NCI-H2227 treated with DMSO at 0.1 percent for 48 hours (cell line): ENCODE data around the gene MGME1.
A peak's percentile ranks its signal among the peaks of the same experiment; 100 is the strongest.

Experiments
- DNase-seq: peaks from one replicate; lab custom pipeline; 2025; lab: John Stamatoyannopoulos, UW

The MGME1 gene, protein sequence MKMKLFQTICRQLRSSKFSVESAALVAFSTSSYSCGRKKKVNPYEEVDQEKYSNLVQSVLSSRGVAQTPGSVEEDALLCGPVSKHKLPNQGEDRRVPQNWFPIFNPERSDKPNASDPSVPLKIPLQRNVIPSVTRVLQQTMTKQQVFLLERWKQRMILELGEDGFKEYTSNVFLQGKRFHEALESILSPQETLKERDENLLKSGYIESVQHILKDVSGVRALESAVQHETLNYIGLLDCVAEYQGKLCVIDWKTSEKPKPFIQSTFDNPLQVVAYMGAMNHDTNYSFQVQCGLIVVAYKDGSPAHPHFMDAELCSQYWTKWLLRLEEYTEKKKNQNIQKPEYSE

DNA sequence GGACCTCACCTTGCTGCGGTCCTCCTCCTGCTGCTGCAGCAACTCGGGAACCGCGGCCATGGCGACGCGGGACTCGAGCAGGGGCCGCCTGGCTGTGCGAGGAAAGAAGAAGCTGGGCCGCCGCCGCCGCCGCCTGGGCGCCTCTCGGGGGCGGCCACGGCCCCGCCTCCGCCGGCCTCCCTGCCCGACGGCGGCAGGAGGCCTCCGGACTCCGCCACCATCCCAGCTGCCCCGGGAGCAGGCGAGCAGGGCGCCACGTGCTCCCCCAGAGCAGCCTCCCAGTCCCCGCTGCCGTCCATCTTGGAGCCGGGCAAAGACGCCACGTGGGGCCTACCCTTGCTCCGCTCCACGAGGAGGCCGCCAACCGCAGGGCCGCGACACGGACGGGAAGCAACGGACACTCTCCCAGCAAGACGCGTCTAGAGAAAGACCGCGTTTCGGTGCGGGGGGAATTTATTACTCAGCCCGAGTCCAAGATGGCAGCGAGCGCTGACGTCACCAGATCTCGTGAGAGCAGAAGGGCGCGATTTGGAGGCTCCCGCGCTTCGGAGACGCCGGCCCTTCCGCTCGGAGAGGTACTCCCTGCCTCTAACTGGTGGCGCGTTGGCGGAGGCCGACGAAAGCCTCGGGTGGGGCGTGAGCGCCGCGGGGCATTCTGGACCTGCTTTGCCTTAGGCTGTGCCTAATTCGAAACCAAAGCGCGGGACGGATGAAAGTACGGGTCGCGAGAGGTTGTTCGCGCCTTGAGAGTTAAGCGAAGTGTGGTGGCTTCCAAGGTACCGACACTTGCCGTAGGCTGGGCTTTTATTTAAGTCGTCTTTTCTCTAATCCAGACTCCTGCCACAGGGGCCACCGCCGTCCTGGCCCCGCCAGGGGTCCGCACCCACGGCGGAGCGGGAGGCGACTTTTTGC lies at the start of gene MGME1, which contains the start of gene SNX5:
TSS of gene MGME1 (plus strand) at position 653 of the 912 bp plus-strand sequence. CDS start 842 bp downstream, outside the sequence.
TSS of gene SNX5 (minus strand) at position 429 of the 912 bp plus-strand sequence. CDS start at position 60, 369 bp downstream.
- DNase-seq: peak; percentile 98

DNA sequence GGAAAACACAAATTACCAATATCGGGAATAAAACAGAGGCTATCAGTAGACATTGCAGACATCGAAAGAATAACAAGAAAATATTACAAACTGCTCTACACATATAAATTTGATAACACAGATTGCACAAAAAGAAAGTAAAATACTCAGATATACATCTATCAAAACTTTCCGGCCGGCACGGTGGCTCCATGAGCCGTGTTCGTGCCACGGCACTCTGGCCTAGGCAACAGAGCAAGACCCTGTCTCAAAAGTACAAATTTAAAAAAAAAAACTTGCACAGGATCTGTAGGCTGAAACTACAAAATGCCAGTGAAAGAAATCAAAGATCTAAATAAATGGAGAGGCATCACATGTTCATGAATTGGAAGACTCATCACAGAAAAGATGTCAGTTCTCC lies 49.7 kb upstream of the MGME1 start:
- DNase-seq: no peak

DNA sequence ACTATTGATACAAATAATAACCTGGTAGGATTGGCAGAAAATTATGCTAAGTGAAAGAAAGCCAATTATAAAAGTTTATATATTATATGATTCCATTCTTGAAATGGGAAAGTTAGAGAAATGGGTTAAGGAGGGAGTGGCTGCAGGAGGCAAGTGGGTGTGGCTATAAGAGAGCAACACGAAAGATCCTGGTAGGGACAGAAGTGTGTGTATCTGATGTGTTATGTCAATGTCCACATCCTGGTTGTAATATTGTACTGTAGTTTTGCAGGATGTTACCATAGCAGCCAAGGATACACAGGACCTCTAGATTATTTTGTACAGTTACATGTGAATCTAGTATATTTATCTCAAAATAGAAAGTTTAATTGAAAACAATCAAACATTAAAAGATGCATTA lies 47.0 kb upstream of the MGME1 start:
- no peak for DNase-seq

DNA sequence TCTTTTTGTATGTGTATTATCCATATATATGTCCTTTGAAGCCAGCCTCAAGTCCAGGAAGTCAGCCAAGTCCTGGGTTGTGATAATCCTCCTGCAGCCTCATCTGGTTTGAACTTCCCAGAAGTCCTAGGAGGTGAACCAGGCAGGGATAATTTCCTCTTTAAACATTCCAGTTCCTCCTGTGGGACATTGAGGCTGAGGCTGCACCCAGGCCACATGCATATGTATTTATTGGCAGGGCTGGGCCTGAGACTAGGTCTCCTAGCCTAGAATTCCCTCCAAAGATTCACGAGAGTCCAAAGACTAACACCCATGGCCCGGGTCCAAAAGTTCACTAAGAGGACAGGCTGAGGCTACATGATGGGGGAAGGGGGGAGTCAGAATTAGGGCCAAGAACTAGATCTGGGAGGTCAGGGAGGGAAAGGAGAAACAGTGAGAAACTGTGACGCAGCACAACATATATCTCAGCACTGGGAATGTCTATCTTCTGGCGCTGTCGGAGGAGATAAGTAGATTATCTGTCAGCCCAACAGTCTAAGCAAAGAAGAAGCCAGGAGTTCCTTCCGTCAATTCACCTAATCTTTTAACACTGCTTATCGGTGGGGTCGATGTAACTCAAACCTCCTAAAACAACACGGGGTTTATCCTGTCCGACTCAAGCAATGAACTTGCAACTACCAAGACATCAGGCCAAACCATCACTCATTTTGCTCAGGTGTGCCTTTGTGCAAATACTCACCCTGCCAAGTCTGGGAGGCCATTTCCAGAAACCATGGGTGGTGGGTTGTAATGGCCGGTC lies 43.5 kb upstream of the MGME1 start:
- DNase-seq: no peak

DNA sequence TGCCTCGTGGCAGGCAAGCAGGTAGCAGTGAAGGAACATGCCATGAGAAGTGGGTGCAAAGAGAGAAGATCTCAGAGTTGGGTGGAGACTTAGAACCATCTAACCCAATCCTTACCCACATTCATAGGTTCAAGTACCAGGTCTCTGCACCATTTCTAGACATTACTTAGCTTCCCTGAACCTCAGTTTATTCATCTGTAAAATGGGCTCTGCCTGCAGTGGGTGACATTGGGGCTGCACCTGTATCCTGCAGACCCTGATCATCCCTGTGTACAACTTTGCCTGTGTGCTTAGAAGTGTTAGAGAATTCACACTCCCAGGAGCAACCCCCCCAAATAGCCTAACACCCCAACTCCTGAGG lies 42.9 kb upstream of the MGME1 start:
- DNase-seq: no peak

DNA sequence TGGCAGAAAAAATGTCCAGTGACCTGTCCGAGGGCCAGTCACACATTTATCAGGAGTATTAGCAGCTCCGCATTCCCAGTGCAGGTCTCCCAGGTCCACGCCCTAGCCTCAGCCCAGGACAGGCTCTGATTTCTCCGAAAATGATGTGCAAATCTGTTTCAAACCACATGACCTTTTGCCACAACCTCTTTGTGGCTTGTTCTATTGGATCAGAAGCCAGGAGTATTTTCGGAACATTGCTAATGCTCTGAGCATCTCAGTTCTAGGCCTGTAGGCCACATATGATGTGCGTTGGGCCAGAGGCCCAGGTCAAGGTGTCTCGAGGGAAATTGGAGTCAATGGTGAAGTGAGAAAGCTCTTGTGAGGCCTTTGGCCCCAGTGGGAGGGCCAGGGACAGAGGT lies 40.6 kb upstream of the MGME1 start:
- DNase-seq: no peak

DNA sequence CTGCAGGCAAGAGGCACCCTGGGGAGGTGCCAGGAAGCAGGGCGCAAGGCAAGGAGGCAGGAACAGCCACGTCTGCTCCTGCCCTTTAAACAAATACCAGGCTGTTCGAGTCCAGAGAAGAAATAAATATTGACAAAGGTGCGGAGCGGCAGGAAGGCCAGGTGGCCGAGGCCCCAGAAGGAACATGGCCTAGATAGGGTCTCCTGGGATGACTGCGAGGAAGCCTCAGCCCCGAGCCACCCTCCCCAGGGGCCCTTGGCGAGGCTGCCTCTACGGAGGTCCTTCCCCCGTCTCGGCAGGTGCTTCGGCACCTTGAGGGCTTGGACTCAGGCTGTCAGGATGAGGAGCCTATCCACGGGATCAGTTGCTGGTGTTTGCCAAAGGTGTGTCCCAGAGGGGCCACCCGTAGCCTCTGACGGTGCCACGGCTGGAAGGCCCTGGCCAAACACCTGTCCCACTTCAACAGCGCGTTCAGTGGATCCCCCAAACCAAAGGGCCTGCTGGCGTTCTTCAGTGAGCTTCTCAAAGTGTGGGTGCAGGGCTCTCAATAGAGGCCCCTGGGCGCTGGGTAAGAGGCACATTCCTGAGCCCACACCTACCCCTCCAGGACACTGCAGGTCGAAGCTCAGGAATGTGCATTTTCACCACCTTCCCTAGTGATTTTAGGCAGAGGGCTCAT lies 40.0 kb upstream of the MGME1 start:
- no peak for DNase-seq

DNA sequence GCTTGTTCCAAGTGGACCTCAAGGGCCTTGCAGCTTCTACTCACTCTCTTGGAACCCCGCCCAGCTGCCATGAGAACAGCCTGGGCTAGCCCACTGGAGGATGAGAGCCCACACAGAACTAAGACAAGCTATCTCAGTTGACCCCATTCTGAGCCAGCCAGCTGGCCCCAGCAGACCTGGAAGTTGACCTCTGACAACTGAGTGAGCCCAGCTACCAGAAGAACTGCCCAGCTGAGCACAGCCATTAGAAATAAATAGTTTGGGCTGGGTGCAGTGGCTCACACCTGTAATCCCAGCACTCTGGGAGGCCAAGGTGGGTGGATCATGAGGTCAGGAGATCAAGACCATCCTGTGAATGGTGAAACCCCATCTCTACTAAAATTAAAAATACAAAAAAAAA lies 37.3 kb upstream of the MGME1 start:
- no peak for DNase-seq

DNA sequence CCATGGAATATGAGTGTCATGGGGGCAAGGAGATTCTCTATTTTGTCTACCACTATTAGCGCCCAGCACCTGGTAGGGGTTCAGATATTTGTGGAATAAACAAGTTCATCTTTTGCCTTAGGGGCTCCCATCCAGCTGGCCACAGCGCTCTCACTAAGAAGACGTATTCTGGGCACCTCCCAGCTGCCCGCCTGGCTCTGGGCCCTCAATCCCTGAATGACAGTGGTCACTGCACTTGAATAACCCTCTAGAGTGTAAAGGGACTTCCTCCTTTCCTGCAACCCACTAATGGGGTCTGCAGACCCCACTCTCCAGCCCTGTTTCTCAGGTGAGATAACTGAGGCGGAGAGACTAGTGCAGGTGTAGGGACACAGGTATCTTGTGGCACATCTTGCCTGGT lies 36.4 kb upstream of the MGME1 start:
- no peak for DNase-seq

DNA sequence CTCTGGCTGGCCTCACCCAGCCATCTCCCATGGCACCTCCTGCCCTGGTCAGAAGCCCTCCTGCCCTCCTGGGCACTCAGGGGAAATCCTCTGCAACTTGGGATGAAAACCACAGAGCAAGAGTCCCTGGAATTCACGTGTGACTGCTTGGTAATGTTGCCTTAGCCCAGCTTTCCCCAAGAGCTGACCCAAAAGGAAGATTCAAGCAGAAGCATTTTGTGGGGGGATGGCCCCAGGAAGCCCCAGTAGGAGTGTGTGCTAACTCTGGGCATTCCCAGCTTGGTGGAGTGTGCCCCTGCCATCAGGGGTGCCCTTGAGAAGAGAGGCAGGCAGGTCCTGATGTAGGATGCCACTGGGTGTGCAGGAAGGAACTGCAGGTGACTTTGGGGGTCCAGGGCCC lies 35.7 kb upstream of the MGME1 start:
- no peak for DNase-seq

DNA sequence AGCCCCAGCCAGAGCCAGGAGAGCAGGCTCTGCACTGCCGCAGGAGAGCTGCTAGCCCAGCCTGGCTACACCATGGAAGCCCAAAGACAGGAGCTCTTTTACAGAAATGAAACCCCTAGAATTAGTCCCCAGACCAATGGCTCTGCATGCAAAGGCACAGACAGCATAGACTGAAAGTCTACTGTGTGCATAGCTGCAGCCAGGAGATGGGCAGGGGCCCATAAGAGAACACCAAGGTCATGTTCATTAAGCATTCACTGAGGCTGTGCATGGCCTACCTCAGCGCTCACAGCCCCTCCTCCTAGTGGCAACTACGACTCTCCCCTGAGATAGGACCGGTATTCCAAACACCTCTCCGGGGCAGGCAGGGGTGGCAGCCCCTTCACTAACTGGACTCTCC lies 35.1 kb upstream of the MGME1 start:
- DNase-seq: no peak

DNA sequence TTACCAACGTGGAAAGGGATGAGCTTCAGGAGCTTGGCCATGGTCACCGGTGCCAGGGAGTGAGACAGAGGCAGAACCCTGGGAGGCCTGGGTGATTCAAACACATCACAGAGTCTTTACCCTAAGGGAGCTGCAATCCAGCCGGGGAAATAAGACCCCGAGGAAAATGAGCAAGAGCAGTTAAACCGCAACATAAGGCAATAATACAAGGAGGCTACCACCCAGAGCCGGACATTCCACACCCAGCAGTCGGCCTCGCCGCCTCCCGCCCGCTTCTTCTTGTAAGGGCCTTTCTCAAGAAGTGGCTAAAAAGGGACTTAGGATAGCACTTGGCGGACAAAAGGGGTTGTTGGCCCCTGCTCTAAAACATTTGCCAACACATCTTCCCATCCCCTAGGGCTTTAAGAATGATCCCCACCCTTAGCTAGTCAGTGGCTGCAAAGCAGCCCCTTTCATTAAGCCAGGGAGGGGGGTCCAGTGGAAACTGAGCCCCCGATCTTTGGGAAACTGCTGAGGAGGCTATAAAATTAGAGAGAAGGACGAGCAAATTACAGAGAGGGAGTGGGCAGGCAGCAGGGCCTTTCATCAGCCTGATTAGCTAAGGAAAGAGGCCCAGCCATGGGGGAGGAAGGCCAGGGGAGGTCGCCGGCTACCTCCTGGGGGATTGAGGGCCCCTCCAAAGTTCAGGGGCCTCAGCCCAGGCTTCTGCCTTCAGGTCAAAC lies 34.5 kb upstream of the MGME1 start:
- DNase-seq: no peak

DNA sequence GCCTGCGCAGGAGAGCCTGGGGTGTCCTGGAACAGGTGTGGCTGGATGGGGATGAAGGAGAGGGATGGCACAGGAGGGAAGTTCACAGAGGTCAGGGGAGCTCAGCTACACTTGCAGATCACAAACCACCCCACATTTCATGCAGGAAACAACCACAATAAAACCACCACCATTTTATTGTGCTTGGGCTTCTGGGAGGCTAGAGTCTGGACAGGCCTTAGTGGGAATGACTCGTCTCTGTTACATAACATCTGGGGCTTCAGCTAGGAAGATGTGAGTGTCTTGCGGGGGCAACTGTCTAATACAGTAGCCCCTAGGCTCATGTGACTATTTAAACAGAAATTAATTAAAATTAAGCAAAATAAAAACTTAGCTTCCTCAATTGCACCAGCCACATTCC lies 33.6 kb upstream of the MGME1 start:
- DNase-seq: no peak

DNA sequence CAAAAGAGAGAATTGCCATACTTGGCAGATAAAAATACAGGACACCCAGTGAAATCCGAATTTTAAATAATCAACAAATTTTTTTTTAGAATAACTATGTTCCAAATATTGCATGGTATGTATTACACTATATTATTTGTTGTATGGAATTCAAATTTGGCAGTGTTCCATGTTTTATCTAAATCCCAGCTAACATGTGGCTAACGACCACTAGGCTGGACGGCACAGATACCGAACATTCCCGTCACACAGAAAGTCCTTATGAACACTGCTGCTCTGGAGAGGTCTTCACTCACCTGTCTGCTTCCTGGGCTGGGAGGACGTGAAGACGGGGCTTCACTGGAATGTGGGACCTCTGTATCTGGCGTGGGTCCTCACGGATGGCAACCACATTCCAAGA lies 33.1 kb upstream of the MGME1 start:
- no peak for DNase-seq

DNA sequence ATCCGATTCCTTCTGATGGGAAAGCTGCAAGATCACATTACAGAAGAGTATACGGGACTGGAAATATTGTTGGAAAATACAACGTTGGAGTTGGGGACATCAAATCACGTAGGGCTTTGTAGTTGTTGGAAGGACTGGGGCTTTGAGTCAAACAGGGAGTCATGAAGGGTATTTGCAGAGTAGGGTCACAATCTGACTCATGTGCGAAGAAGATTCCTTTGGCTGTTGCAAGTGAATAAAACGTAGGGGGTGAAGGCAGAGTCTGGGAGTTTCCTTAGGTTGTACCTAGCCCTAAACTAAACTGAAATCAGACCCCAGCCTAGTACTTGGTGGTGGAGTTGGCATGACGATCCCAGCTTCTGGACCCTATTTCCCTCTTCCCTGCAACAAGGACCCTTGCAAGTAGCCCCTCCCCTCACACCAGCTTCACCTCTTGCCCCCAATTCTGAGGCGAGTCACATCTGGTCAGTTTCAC lies 32.5 kb upstream of the MGME1 start:
- DNase-seq: no peak

DNA sequence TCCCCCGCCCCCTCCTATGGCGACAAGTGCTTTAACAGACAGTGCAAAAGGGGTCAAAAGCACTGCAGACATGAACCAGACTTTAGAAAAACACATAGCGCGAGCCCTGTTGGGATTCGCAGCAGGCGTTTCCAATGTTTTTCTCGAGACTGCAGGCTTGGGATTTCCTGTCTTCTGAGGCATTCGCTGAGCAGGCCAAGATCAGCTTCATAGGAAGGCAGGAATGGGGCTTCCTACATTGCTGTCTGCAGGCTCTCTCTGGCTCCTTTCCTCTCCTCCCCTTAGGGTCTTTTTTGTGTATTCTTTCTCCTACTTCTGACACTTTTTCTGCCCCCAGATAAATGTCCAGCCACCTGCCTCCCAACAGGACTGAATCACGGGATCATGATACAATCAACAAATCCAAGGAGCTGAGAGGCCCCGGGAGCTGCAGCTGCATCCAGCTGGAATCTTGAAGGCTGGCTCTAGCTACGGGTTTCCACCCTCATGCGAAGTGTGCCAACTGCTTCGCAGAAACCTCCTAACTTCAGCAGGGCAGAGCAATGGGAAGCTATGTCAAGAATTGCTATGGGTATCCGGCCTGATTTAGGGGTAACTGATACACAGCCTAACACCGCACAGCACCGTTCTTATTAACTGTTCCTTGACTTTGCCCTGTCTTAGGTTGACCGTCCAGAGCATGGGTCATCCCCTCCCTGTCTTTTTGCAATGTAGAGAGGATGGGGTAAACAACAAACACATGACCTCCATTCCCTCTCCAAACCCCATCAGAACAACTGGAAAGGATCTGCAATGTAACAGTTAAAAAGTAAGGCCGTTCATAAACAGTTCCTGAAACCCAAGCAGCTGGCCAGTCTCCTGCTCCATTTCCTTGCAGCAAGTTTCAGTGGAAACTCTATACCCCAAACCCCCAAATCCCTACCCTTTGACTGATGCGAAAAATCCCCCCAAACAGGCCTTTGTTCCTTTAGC lies 31.8 kb upstream of the MGME1 start:
- DNase-seq: peak; percentile 24

DNA sequence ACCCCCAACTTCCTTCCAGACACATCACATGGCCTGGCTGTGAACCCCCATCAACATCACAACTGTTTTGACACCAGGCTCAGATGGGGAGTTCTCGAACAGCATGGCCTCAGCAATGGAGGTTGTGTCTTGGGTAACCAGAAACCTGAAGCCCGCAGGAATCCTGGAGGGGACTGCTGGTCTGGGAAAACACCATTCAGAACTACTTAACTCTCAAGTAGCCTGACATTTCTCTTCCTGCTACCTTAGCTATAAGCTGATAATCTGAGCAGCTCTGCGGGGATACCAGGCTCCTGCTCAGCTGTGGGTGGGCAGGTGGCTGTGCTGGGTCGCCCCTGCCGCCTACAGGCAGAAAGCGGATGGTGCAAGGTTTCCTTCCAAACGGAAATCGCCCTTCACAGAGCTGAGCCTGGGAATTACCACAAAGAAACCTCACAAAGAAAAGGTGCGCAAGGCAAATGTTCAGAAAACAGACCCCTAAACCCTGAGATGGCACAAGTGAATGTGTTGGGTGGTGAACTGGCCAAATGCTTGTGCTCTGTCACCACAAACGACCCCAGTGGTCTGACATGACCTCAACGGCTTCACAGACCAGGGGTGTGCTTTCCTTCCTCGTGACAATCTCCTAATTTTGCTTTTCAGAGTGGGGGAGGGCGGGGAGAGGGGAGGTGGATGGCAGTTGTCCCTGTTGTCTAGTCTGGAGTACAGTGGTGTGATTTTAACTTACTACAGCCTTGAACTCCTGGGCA lies 29.8 kb upstream of the MGME1 start:
- peak; percentile 44 for DNase-seq

DNA sequence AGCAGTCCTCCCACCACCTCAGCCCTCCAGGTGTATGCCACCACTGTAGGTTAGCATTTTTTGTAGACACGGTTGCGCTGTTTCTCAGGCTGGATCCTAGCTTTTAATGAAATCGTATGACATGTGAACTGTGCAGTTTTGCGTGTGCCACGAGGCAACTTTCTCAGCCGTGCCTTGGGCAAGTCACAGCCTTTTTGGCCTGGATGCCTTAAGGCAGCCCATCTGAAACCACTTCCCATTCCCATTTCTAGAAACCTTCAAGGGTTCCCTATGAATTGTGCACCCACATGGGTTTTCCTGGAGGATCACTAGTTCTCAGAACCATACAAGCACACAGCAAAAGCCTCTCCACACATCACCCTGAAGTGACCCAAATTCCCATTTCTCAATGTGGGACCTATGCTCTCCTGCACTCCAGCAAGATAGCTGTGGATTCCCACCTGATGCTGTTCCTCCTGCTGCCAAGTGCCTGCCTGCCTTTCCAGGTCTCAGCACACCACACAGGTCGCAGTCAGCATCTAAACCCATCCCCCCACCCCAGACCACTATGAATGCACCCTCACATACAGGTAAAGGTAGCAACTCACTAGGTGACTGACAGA lies 29.1 kb upstream of the MGME1 start:
- DNase-seq: no peak
